GM21529 (cell line): ENCODE results near the gene STK24.
"Not testable (repeated sequence)": the region's sequence is repeated elsewhere in the genome, so short reads cannot be mapped to it uniquely, and the experiment has no call there.

Experiments
- ATAC-seq: cut with Tn5 transposase; IDR thresholded peaks from one replicate; pipeline ENCODE4 v1.9.1; 2021; ENCODE audit not compliant: unreplicated experiment

Gene STK24

DNA sequence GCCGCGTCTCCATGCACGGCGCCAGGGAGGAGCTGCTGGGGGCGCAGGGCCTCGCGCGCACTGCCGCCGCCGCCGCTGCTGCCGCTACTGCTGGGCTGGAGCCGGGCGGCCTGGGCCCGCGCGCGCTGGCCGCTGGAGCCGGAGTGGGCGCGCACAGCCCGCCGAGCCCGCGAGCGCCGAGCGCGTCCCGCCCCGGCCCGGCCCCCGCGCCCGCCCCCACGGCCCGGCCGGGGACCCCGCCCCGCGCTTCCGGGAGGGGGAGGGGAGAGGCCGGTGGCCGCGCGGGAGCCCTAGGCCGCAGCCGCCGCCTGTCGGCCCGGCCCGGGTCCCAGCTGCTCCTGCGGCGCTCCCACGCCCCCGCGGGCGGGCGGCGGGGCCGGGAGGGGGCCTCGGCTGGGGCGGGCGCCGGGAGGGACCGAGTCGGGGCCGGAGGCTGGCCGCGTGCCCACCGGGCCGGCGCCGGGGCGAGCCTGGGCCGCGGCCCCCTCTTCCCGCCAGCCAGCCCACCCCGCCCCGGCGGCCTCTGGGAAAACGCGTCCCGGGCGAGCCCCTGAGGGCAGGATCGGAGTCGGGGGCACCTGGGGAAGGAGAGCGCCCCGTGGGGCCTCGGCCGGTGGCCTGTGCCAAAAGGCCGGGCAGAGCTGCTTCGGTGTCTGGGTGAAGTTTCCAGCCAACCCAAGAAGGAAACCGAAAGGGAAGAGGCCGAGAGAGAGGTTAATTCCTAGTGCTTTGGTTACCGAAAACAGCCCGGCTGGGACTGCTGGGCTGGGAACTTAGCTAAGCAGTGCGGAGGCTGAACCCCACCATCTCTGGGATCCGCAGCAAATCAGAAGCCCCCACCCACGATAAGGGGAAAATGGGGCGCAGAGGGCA, at the start of gene STK24:
Gene STK24, minus strand, starts transcription at position 145 of the 873 bp plus-strand sequence. CDS start 321 bp downstream, outside the sequence.
- peak; percentile 56 for ATAC-seq

- ATAC-seq: no peak
These were observed 49.5 kb upstream of the STK24 start for GRCh38 chr13:98626298-98626935.

- not testable (repeated sequence) for ATAC-seq
These were observed 47.7 kb upstream of the STK24 start for GRCh38 chr13:98624589-98624988.

DNA sequence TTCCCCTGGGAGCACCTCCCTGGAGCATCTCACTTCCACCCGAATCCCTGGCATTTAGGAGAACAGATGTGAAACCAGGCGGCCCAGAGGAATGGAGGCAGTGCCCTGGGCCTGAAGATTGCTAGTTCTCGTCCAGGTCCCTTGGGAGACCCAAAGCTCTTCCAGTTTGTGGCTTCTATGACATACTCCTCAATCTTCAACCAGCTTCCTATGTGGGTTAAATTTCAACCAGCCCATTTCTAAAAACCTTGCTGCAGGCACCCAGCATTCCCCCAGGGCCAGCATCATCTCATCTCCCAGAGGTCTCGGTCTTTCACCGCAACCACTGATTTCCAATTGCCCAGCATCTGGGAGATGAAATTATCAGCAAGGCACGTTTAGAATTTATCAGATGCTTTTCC, 46.0 kb upstream of the STK24 start:
- no peak for ATAC-seq

DNA sequence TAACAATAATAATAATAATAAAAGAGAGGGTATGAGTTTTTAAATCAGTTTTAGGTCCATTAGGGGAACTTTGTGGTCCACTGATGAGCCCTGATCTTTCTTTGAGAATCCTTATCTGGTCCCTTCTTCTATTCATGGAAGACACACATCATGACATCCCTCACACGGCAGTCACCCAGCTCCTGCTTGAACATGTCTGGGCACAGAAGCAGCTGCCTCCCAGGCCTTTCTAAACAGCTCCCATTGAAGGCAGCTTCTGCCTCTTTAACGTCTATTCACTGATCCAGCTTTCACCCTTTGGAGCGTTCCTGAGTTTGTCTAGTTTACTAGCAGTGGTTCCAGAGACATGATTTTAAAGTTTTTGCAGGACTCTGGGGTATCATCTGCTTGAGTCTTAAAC, 42.6 kb upstream of the STK24 start:
- ATAC-seq: no peak

DNA sequence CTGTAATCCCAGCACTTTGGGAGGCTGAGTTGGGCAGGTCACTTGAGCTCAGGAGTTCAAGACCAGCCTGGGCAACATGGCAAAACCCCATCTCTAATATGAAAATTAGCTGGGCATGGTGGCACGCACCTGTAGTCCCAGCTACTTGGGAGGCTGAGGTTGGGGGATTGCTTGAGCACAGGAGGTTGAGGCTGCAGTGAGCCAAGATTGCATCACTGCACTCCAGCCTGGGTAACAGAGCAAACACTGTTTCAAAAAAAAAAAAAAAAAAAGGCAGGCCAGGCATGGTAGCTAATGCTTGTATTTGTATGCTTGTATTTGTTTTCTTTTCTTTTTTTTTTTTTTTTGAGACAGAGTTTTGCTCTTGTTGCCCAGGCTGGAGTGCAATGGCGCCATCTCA, 38.7 kb upstream of the STK24 start:
- not testable (repeated sequence) for ATAC-seq

- no peak for ATAC-seq
These were observed 36.7 kb upstream of the STK24 start for GRCh38 chr13:98613591-98613990.

- ATAC-seq: no peak
These were observed 32.8 kb upstream of the STK24 start for GRCh38 chr13:98609756-98610155.

DNA sequence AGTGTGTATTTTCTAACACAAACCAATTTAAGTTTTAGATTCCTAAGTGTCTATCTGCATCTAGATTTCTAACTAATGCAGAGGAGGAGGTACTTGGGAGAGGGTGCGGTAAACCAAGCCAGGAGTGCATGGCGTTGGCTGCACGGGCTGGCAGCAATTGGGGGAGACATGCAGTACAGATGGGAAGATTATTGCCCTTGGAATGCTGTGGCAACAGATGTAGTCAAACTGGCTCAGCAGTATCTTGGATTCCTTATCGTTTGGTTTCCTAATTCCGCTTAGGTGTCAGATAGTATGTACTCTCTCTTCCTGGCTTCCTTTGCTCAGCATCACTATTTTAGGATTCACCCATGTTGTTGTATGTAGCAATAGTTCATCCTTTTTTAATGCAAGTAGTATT, 29.4 kb upstream of the STK24 start:
- ATAC-seq: no peak

DNA sequence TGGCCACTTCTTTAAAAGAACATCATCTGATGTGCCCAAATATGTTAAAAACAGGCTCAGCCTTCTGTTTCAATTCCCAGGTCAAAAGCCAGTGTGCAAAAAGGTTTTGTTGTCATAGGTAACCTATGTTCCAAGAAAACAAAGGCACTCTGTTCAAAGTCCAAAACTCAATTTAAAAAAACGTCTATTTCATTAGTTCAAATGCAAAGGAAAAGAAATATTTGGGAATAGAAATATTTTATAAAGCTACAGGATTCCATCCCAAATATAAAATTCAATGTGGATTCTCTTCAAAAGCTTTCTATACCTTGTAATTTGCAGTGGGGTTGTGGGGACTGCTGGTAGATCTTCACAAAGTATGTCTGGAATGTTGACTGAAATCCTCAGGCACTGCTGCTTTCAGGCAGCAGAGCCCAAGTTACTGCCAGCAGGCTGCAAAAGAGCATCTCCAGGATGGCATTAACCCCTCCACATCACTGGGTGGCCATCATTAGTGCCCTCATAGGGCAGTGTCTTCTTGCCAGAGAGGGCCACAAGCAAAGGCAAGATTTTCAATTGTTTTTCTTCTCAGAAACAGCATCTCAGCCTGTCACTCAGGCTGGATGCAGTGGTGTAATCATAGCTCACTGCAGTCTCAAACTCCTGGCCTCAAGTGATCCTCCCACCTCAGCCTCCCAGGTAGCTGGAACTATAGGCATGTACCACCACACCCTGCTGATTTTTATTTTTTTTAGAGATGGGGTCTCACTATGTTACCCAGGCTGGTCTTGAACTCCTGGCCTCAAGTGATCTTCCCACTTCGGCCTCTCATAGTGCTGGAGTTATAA, 22.8 kb upstream of the STK24 start:
- ATAC-seq: no peak

DNA sequence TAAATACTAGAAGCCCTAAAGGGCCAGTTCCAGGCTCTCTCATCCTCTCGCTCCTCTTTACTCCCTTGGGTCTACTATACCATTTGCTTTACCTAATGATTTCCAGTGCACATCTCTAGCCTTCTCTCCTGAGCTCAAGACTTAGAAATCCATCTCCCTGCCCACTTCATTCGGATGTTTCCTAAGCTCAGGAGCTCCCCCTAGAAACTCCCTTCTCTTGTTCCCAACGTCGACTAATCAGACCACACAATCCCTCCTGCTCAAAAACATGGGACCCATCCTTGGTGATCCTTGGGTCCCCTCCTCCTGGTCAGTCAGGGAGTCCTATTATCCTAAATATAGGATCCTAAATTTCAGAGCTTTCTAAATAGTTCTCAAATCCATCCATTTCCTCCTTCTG, 21.1 kb upstream of the STK24 start:
- ATAC-seq: no peak

GRCh38 chr13:98595134-98595533, 18.2 kb upstream of the STK24 start:
- ATAC-seq: no peak

DNA sequence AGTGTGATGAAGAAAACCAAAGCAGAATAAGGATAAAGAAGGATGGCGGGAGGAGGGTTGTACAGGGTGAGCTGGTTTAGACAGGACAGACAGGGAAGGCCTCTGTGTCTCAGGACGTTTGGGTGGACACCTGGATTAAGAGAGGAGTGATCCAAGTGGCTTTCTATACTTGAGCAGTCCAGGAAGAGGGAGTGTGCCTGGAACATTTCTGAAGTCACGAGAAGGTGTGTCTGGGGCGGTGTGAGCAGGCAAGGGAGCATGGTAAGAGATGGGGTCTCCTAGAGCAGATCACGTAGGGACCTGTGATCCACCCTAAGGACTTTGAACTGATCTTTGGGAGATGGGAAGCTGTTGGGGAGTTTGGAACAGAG, 15.4 kb upstream of the STK24 start:
- no peak for ATAC-seq

- ATAC-seq: no peak
These were observed 14.9 kb upstream of the STK24 start for GRCh38 chr13:98591721-98592361.

GRCh38 chr13:98590471-98590870, 13.6 kb upstream of the STK24 start:
- ATAC-seq: not testable (repeated sequence)

- not testable (repeated sequence) for ATAC-seq
These were observed 12.6 kb upstream of the STK24 start for GRCh38 chr13:98589516-98589915.

GRCh38 chr13:98586400-98587345, 9.8 kb upstream of the STK24 start:
- no peak for ATAC-seq

GRCh38 chr13:98585946-98586345, 9.0 kb upstream of the STK24 start:
- ATAC-seq: no peak

DNA sequence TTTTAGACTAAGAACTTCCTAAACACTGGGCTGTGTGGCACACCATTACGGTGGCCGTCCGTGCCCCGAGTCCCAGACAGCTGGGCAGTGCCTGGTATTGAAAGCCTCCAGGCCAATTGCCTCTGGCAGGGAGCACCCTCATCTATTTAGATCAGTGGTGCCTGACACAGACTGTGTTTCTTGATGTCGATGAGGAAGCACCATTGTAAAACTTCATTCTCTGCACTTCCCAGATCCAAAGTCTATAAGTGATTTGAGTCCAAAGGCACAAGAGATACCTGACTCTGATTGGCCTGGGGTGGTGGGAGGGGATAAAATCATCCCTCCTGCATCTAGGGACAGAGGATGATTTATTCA, 8.5 kb upstream of the STK24 start:
- ATAC-seq: no peak
